ENCODE results near the gene WIPI1. TPM values are rescaled to one million over a fixed set of nuclear protein-coding genes. Genes with fewer than 3 reads are reported as not detected.

WIPI1 gene
- total and polyA plus RNA-seq, 2 of the 13 experiments (the other 11 are each of a cell fraction or from before 2014, with no cell fraction given): 29.4 to 141 TPM

GRCh38 chr17:68437979-68438822 lies 19.1 kb downstream of the WIPI1 start (continued):
- no peak for TF ChIP-seq ZBTB2 (CRISPR knock-in tag; IDR thresholded peaks at IDR 0.05; ENCODE audit: low read depth)
- no peak for TF ChIP-seq ZSCAN31 (CRISPR knock-in tag; IDR thresholded peaks at IDR 0.05; ENCODE audit: low read depth)
- no peak for TF ChIP-seq ZNF496 (CRISPR knock-in tag; IDR thresholded peaks at IDR 0.05; ENCODE audit: insufficient replicate concordance)
- TF ChIP-seq RAD51 (IDR thresholded peaks at IDR 0.05; ENCODE audit: borderline replicate concordance): no peak
- no peak for TF ChIP-seq ZNF235 (CRISPR knock-in tag; IDR thresholded peaks at IDR 0.05; ENCODE audit: borderline replicate concordance)
- no peak for TF ChIP-seq ETS1 (CRISPR knock-in tag; IDR thresholded peaks at IDR 0.05)
- TF ChIP-seq DZIP1 (CRISPR knock-in tag; IDR thresholded peaks at IDR 0.05): no peak
- TF ChIP-seq NCOA1 (CRISPR knock-in tag; IDR thresholded peaks at IDR 0.05): no peak
- no peak for TF ChIP-seq ZNF337 (CRISPR knock-in tag; IDR thresholded peaks at IDR 0.05; ENCODE audit: borderline replicate concordance, low read depth)
- no peak for TF ChIP-seq ZNF44 (CRISPR knock-in tag; IDR thresholded peaks at IDR 0.05)
- TF ChIP-seq ZNF414 (CRISPR knock-in tag; IDR thresholded peaks at IDR 0.05): peak; percentile 52; the same call in 1 of the 2 replicates
- TF ChIP-seq THAP8 (CRISPR knock-in tag; IDR thresholded peaks at IDR 0.05; ENCODE audit: borderline replicate concordance): 0 out of 2 replicates have a peak, but pooled peaks have one; percentile 38
- no peak for TF ChIP-seq ZNF20 (CRISPR knock-in tag; IDR thresholded peaks at IDR 0.05)
- TF ChIP-seq ZNF280B (CRISPR knock-in tag; IDR thresholded peaks at IDR 0.05; ENCODE audit: borderline replicate concordance): no peak
- TF ChIP-seq TSC22D2 (CRISPR knock-in tag; IDR thresholded peaks at IDR 0.05; ENCODE audit: borderline replicate concordance): peak; percentile 38; the same call in 1 of the 2 replicates
- TF ChIP-seq PAF1 (CRISPR knock-in tag; IDR thresholded peaks at IDR 0.05): no peak
- TF ChIP-seq ZNF790 (CRISPR knock-in tag; IDR thresholded peaks at IDR 0.05; ENCODE audit: borderline replicate concordance): no peak
- peak; percentile 52; the same call in 1 of the 2 replicates for TF ChIP-seq MYC (CRISPR knock-in tag; IDR thresholded peaks at IDR 0.05; ENCODE audit: borderline replicate concordance)
- TF ChIP-seq NR1H2 (CRISPR knock-in tag; IDR thresholded peaks at IDR 0.05; ENCODE audit: borderline replicate concordance, low read depth): no peak
- TF ChIP-seq ZSCAN20 (CRISPR knock-in tag; IDR thresholded peaks at IDR 0.05; ENCODE audit: borderline replicate concordance): no peak

Measured in HepG2 (cell line).